ENCODE data around the gene SLC6A8.

Gene SLC6A8

DNA sequence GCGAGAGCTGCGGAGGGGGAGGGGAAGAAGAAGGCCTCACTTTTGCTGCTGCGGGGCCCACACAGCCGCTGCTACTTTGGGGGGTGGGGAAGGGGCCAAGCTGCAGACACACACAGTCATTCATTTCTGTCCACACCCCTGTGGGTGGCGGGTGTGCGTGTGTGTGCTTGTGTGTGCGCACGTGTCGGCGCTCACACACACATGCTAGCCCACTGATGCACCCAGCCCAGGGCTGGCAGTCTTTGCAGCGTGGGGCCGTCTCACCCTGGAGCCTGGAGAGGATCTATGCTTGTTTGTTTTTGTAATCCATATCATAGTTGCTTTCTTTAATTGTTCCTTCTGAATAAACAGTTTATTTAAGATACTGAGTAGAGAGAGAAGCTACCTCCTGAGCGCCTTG is 36.8 kb upstream of the SLC6A8 start:
- TF ChIP-seq CTCF (conservative IDR thresholded peaks at IDR 0.05) = no peak
- H3K27ac ChIP-seq = no peak overlapping the region

DNA sequence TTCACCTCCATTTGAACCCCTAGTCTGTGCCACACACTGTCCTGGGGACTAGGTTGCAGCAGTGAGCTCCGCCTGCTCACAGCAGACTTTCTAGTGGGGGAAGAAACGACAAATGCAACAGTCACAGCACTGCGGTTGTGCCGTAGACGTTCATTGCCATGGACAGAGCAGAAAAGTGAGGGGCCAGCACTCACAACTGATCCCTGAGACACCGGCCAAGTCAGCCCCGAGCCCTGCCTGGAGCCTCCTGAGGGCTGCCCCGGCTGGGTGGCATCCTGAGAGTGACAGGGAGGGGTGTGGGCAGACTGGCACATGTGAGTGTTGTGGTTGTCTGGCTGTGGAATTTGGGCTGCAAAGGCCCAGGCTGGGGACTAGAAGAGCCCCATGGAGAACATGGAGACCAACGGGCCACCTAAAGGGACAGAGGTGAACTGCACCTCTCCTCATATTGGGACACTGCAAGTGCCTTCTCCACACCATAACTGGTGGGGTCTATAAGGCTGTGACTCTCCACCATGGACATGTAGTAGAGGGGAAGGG is 36.1 kb upstream of the SLC6A8 start:
- H3K27ac ChIP-seq = no peak overlapping the region
- no peak; the same call in 1 of the 2 replicates for TF ChIP-seq CTCF (conservative IDR thresholded peaks at IDR 0.05)

DNA sequence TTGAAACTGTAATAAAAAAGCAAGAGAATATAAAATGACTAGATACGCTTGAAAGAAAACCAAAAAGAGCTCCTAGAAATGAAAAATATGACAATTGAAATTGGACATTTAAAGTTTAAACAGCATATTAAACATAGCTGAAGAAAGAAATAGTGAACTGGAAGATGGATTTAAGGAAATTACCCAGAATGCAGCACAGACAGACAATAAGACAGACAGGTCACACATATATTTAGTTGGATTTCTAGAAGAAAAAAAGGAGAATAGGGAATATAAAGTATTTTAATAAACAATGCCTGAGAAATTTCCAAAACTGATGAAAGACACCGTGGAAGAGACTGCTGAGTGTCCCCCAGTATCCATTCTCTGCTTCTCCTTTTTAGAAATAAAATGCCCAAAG is 34.2 kb upstream of the SLC6A8 start:
- H3K27ac ChIP-seq = no peak overlapping the region
- TF ChIP-seq CTCF (conservative IDR thresholded peaks at IDR 0.05) = no peak

DNA sequence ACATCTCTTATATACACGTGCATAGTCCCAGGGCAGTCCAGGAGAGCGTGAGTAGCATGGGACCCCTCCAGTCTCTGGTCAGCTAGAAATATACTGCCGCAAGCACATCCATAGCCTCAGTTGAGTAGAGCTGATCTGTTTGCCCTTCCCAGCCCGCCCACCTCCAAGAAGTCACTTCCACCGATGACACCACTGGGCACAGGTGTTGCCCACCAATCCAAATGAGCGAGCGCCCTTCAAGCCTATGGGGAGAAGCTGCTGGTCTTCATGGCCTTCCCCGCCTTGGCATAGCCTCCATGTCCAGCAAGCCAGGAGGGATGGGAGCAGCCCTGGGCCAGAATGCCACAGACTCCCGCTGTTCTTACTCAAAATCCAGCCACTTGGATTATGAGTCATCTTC is 30.6 kb upstream of the SLC6A8 start:
- H3K27ac ChIP-seq = no peak overlapping the region
- no peak for TF ChIP-seq CTCF (conservative IDR thresholded peaks at IDR 0.05)

DNA sequence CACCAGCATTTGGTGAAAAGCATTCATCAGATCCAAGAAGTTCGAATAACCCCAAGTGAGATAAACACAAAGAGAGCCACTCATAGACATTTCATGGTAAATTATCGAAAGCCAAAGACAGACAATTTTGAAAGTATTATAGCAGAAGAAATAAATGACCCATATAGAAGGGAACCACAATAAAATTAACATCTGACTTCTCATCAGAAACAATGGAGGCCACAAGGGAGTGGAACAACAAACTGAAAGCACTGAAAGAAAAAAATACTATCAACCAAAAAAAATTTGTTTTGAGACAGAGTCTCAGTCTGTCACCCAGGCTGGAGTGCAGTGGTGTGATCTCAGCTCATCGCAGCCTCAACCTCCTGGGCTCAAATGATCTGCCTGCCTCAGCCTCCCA is 28.5 kb upstream of the SLC6A8 start:
- no peak for TF ChIP-seq CTCF (conservative IDR thresholded peaks at IDR 0.05)
- no peak overlapping the region for H3K27ac ChIP-seq

DNA sequence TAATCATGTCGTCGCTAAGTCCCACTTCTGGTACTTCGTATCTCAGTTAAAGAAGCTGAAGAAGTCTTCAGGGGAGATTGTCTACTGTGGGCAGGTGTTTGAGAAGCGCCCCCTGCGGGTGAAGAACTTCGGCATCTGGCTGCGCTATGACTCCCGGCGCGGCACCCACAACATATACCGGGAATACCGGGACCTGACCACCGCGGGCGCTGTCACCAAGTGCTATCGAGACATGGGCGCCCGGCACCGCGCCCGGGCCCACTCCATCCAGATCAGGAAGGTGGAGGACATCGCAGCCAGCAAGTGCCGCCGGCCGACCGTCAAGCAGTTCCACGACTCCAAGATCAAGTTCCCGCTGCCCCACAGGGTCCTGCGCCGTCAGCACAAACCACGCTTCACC is 25.5 kb upstream of the SLC6A8 start:
- no peak overlapping the region for H3K27ac ChIP-seq
- no peak for TF ChIP-seq CTCF (conservative IDR thresholded peaks at IDR 0.05)

GRCh38 chrX:153665726-153666306 is 21.9 kb upstream of the SLC6A8 start:
- TF ChIP-seq CTCF (conservative IDR thresholded peaks at IDR 0.05) = no peak
- H3K27ac ChIP-seq = no peak overlapping the region

Data from VCaP (cell line).